BLaER1 treated with 17β-estradiol and CSF1 and Interleukin-3, amounts not matched to agents 10 nM and 100 nM (cell line): Measurements from ENCODE around the gene SDF4.

Experiments
- H3K27ac ChIP-seq, 11 experiments: shearing (Covaris generic); formaldehyde crosslinking; 2 replicates each; pipeline ENCODE4 v1.8.1; 2022
- H3K27me3 ChIP-seq, 11 experiments: shearing (Covaris generic); formaldehyde crosslinking; 2 replicates each; pipeline ENCODE4 v1.8.1; 2022
- H3K36me3 ChIP-seq, 11 experiments: shearing (Covaris generic); formaldehyde crosslinking; 2 replicates each; pipeline ENCODE4 v1.8.1; 2022
- H3K4me1 ChIP-seq, 10 experiments: shearing (Covaris generic); formaldehyde crosslinking; 2 replicates each; pipeline ENCODE4 v1.8.1; 2022
- H3K4me2 ChIP-seq, 11 experiments: shearing (Covaris generic); formaldehyde crosslinking; 2 replicates each; pipeline ENCODE4 v1.8.1; 2022
- H3K4me3 ChIP-seq, 10 experiments: shearing (Covaris generic); formaldehyde crosslinking; 2 replicates each; pipeline ENCODE4 v1.8.1; 2022
- H3K9ac ChIP-seq, 11 experiments: shearing (Covaris generic); formaldehyde crosslinking; 2 replicates each; pipeline ENCODE4 v1.8.1; 2022
- H3K9me3 ChIP-seq, 11 experiments: shearing (Covaris generic); formaldehyde crosslinking; replicated peaks in 1 of 11; 2 replicates each; pipeline ENCODE4 v1.8.1; 2022
- H4K20me1 ChIP-seq, 11 experiments: shearing (Covaris generic); formaldehyde crosslinking; 2 replicates each; pipeline ENCODE4 v1.8.1; 2022
- Cebpa-rat ChIP-seq, 11 experiments: shearing (Covaris generic); IDR thresholded peaks; 2 replicates each; pipeline ENCODE4 v1.8.1; 2022

SDF4 gene

GRCh38 chr1:1247341-1247913 is 15.6 kb upstream of the SDF4 start:
- Histone ChIP-seq H3K9ac (no peak overlapping the region), H3K4me2 (peak overlapping the region in 1 of 11 experiments; percentile 2; a peak in 1 of 22 replicates), H3K27me3 (peaks cover 34 to 54% (median 46%) of the 10 kb centered on the region in 11 experiments)

DNA sequence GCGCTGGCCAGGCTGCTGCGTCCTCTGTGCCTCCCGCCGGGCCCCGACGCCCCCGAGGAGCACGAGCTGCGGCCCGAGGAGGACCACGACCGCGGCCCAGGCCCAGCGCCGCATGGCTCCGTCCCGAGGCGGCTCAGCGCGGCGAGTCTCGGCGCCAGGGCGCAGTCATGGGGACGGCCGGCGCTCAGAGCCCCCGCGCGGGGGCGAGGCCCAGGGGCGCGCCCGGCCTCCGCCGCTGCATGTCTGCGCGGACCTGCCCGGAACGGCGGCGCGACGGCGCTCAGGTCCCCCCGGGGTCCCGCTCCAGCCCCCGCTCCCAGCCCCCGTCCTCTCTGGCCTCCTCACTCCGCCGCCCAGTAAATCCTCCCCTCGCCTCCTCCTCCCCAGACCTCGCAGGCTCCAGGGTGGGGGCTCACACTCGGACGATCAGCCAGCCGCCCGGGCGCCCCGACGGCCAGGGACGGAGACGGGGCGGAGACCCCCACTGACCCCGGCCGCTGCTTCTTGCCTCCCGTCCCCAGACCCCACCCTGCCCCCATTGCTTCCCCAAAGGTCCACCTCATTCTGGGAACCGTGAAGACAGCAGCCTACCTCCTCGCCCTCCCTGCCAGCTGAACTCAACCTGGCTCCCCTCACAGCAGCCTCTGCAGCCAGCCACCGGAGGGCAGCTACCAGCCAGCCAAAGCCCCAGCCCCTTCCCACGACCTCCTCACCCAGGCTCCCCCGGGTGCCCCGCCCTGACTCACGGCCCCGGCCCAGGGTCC is 15.0 kb upstream of the SDF4 start, which contains the start of gene C1QTNF12:
C1QTNF12 (minus strand) TSS at position 146 of the 764 bp plus-strand sequence; CDS start at position 114, 32 bp downstream.
- Histone ChIP-seq H4K20me1 (peaks cover 41 to 82% (median 71%) of the 10 kb centered on the region in 11 experiments; a peak in 21 of 22 replicates), H3K4me1 (peaks cover 17 to 73% (median 51%) of the 10 kb centered on the region in 10 experiments), H3K4me3 (no peak within 1 kb of the TSS), H3K9me3 (no peaks in the 10 kb centered on the region), H3K27ac (no peak within 1 kb of the TSS), H3K9ac (no peak within 1 kb of the TSS), H3K36me3 (peaks cover 0 to 3% (median 0%) of the 10 kb centered on the region in 11 experiments; a peak in 2 of 22 replicates), H3K27me3 (peaks cover 34 to 61% (median 46%) of the 10 kb centered on the region in 11 experiments), H3K4me2 (peak within 1 kb of the TSS in 6 of 11 experiments; percentile 5 to 37 (median 26); a peak in 8 of 22 replicates)
- no peak for TF ChIP-seq Cebpa-rat (IDR thresholded peaks at IDR 0.05)

More at GRCh38 chr1:1247341-1247913, 15.6 kb upstream of the SDF4 start:
- peaks cover 0 to 10% (median 4%) of the 10 kb centered on the region in 11 experiments; a peak in 14 of 22 replicates for H3K36me3 ChIP-seq
- peaks cover 17 to 73% (median 48%) of the 10 kb centered on the region in 10 experiments for H3K4me1 ChIP-seq
- H4K20me1 ChIP-seq, result peaks cover 42 to 82% (median 67%) of the 10 kb centered on the region in 11 experiments; a peak in 21 of 22 replicates
- no peak overlapping the region for H3K4me3 ChIP-seq
- no peaks in the 10 kb centered on the region for H3K9me3 ChIP-seq
- H3K27ac ChIP-seq, result no peak overlapping the region
- no peak for TF ChIP-seq Cebpa-rat (IDR thresholded peaks at IDR 0.05)

GRCh38 chr1:1245817-1246576 is 14.2 kb upstream of the SDF4 start:
- Histone ChIP-seq H3K9me3 (no peaks in the 10 kb centered on the region), H3K36me3 (no peaks in the 10 kb centered on the region), H3K4me1 (peaks cover 18 to 73% (median 51%) of the 10 kb centered on the region in 10 experiments), H3K4me3 (no peak overlapping the region), H3K27me3 (peaks cover 34 to 62% (median 46%) of the 10 kb centered on the region in 11 experiments), H4K20me1 (peaks cover 39 to 83% (median 76%) of the 10 kb centered on the region in 11 experiments; a peak in 21 of 22 replicates), H3K9ac (no peak overlapping the region), H3K27ac (no peak overlapping the region), H3K4me2 (peak overlapping the region in 6 of 11 experiments; percentile 5 to 37 (median 26); a peak in 8 of 22 replicates)
- TF ChIP-seq Cebpa-rat (IDR thresholded peaks at IDR 0.05), result no peak

DNA sequence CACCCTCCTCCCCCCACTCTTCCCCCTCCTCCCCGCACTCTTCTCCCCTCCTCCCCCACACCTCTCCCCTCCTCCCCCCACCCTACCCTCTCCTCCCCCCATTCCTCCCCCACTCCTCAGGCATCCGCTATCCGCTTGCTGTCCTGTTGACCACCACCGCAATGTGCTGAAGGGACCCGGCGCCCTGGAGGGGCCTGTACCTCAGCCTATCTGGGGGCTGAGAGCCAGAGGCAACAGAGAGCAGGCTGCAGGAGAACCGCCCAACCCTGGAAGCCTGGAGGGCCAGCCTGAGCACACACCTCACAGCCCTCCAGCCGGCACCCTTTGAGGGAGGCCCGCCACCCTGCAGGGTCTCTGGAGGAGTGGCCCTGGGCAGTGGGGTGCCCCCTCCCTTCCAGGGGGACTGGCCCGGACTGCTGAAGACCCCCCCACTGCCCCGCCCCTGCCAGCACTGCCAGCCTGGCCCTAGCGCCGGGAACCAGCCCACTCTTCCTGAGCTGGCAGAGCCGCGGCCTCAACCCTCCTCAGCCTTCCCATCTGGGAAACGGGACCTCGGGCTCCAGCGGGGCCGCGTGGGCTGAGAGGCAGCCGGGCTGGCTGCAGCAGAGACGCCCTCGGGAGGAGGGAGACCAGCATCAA is 13.5 kb upstream of the SDF4 start:
- H3K4me2 ChIP-seq, result peak overlapping the region in 3 of 11 experiments; percentile 24 to 37 (median 32); a peak in 5 of 22 replicates
- H3K27ac ChIP-seq, result no peak overlapping the region
- no peaks in the 10 kb centered on the region for H3K9me3 ChIP-seq
- no peak overlapping the region for H3K4me3 ChIP-seq
- H3K27me3 ChIP-seq, result peaks cover 34 to 62% (median 46%) of the 10 kb centered on the region in 11 experiments
- H3K9ac ChIP-seq, result no peak overlapping the region
- no peaks in the 10 kb centered on the region for H3K36me3 ChIP-seq
- no peak for TF ChIP-seq Cebpa-rat (IDR thresholded peaks at IDR 0.05)
- H3K4me1 ChIP-seq, result peaks cover 15 to 70% (median 48%) of the 10 kb centered on the region in 10 experiments
- peaks cover 33 to 79% (median 69%) of the 10 kb centered on the region in 11 experiments; a peak in 21 of 22 replicates for H4K20me1 ChIP-seq

- H3K9me3 ChIP-seq, result no peaks in the 10 kb centered on the region
- H3K9ac ChIP-seq, result no peak overlapping the region
- H3K27me3 ChIP-seq, result peaks cover 34 to 62% (median 46%) of the 10 kb centered on the region in 11 experiments
- H3K4me3 ChIP-seq, result no peak overlapping the region
- H4K20me1 ChIP-seq, result peaks cover 27 to 80% (median 65%) of the 10 kb centered on the region in 11 experiments; a peak in 21 of 22 replicates
- TF ChIP-seq Cebpa-rat (IDR thresholded peaks at IDR 0.05), result no peak
- peak overlapping the region in 7 of 11 experiments; percentile 15 to 46 (median 34); a peak in 10 of 22 replicates for H3K4me2 ChIP-seq
- no peak overlapping the region for H3K27ac ChIP-seq
- no peaks in the 10 kb centered on the region for H3K36me3 ChIP-seq
- H3K4me1 ChIP-seq, result peaks cover 9 to 70% (median 46%) of the 10 kb centered on the region in 10 experiments
Measured at GRCh38 chr1:1244192-1244811, 12.5 kb upstream of the SDF4 start.

- no peak for TF ChIP-seq Cebpa-rat (IDR thresholded peaks at IDR 0.05)
- no peak overlapping the region for H3K9ac ChIP-seq
- H3K9me3 ChIP-seq, result no peaks in the 10 kb centered on the region
- H4K20me1 ChIP-seq, result peaks cover 27 to 85% (median 66%) of the 10 kb centered on the region in 11 experiments; a peak in 21 of 22 replicates
- H3K4me1 ChIP-seq, result peaks cover 9 to 74% (median 48%) of the 10 kb centered on the region in 10 experiments
- H3K27me3 ChIP-seq, result peaks cover 34 to 62% (median 46%) of the 10 kb centered on the region in 11 experiments
- no peak overlapping the region for H3K4me3 ChIP-seq
- peak overlapping the region in 7 of 11 experiments; percentile 15 to 46 (median 34); a peak in 10 of 22 replicates for H3K4me2 ChIP-seq
- no peaks in the 10 kb centered on the region for H3K36me3 ChIP-seq
- H3K27ac ChIP-seq, result no peak overlapping the region
Measured at GRCh38 chr1:1243807-1244191, 12.0 kb upstream of the SDF4 start.

- H3K9me3 ChIP-seq, result no peaks in the 10 kb centered on the region
- no peak overlapping the region for H3K4me3 ChIP-seq
- H3K4me2 ChIP-seq, result peak overlapping the region in 6 of 11 experiments; percentile 18 to 56 (median 40); a peak in 9 of 22 replicates
- H3K9ac ChIP-seq, result no peak overlapping the region
- peaks cover 27 to 86% (median 69%) of the 10 kb centered on the region in 11 experiments; a peak in 21 of 22 replicates for H4K20me1 ChIP-seq
- peaks cover 31 to 63% (median 42%) of the 10 kb centered on the region in 11 experiments for H3K27me3 ChIP-seq
- no peaks in the 10 kb centered on the region for H3K36me3 ChIP-seq
- H3K4me1 ChIP-seq, result peaks cover 9 to 79% (median 53%) of the 10 kb centered on the region in 10 experiments
- H3K27ac ChIP-seq, result no peak overlapping the region
- TF ChIP-seq Cebpa-rat (IDR thresholded peaks at IDR 0.05), result no peak
Measured at GRCh38 chr1:1243266-1243660, 11.5 kb upstream of the SDF4 start.
